ENCODE data around the gene TXNDC5. TPM values are rescaled to one million over a fixed set of nuclear protein-coding genes. Genes with fewer than 3 reads are reported as not detected.

The TXNDC5 gene
- total and polyA plus RNA-seq, 9 of the 15 experiments (the other 6 are each of a cell fraction or from before 2014, with no cell fraction given) = 33.9 to 156 (median 137) TPM

DNA sequence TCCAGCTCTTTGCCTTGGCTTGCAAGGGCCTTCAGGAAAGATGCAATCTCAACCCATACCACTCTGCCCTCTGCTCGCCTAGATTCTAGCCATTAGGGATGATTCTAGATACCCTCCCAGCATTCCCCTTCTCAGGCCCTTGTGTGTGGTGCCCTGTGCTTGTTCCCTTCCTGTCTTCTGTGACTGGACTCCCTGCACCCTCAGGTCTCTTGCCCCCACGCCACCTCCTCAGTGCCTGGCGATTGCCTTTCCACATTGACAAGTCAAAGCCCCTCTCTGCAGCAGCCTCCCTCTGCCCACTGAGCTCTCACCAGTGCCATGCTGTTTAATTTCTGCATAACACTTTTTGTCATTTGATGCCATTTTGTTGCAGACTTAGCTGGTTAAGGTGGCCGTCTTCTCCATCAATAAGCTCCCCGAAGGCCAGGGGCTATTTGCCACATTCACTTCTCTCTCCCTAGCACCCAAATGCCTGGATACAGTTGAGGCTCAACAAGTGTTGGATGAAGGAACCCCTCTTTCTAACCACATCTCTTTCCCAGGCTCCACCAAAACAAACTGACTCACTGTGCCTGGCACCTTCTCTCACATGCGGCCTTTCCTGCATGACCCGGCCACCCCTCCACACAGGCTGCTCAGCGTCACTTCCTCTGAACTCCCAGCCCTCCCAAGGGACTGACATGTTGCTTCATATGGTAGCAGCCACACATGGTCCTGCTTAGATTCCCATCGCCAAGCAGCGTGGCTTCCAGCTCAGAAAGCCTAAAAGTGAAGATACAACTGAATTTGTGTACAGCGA is 4.6 kb upstream of the TXNDC5 start:
- Histone ChIP-seq H3K36me3 (ENCODE audit: control insufficient read depth, insufficient read depth, low read length) (no peaks in the 10 kb centered on the region), H3K9ac (ENCODE audit: insufficient read depth in 1 of 2, low read depth in 2 of 2, low read length in 2 of 2) (peak overlapping the region in 1 of 2 experiments; percentile 29; a peak in 1 of 4 replicates), H4K20me1 (replicated peaks; ENCODE audit: control insufficient read depth, insufficient read depth, low read length) (no peaks in the 10 kb centered on the region), H3K27ac (ENCODE audit: extremely low read depth, low read depth, low read length) (no peak overlapping the region), H3K4me1 (replicated peaks in 1 of 2; ENCODE audit: control insufficient read depth in 2 of 2, insufficient read depth in 2 of 2, low read length in 2 of 2) (peaks cover 17 to 44% of the 10 kb centered on the region in 2 experiments), H2AFZ (ENCODE audit: low read depth, low read length) (no peak overlapping the region), H3K4me2 (ENCODE audit: insufficient read depth, low read length) (no peak overlapping the region), H3K9me1 (ENCODE audit: control insufficient read depth, insufficient read depth, low read length) (no peaks in the 10 kb centered on the region), H3K9me3 (replicated peaks; ENCODE audit: control insufficient read depth, insufficient read depth, low read depth, low read length) (no peaks in the 10 kb centered on the region), H3K79me2 (ENCODE audit: control insufficient read depth, insufficient read depth, low read length) (0 out of 3 replicates have a peak, but pooled peaks cover 2% of the 10 kb centered on the region), H3K27me3 (ENCODE audit: control insufficient read depth in 2 of 2, insufficient read depth in 2 of 2, low read length in 2 of 2) (peaks cover 21 to 53% of the 10 kb centered on the region in 2 experiments), H3K4me3 (no peak overlapping the region)
- in situ Hi-C loops (cut with MboI) = no loop called here
- POLR2A ChIA-PET = interaction anchor here (0.6 to 1.1 kb wide), 2 partner anchors 15 kb away, joined by 3 read pairs; no protein-coding TSS in a partner anchor
- DNase-seq (ENCODE audit: extremely low read depth in 1 of 4, low spot score in 3 of 4) (no peak), FAIRE-seq (no peak), ATAC-seq (no peak)
- CTCF ChIA-PET (ENCODE audit: low intra/inter-chr PET ratio) = no interaction called here
- 42% methylated on average over 11 of the region's 11 CpGs for WGBS (ENCODE audit: insufficient coverage, low coverage, missing lambda C conversion rate)
- no TSS peak for BruUV-seq (replicated peaks)
- intact Hi-C loops (cut with micrococcal nuclease) = loop anchor here (5.0 kb wide), 2 partner anchors 62 to 147 kb away; partner anchors contain the start of gene BLOC1S5
- TF ChIP-seq, protein P1, sequence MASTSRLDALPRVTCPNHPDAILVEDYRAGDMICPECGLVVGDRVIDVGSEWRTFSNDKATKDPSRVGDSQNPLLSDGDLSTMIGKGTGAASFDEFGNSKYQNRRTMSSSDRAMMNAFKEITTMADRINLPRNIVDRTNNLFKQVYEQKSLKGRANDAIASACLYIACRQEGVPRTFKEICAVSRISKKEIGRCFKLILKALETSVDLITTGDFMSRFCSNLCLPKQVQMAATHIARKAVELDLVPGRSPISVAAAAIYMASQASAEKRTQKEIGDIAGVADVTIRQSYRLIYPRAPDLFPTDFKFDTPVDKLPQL (IDR thresholded peaks at IDR 0.05; ENCODE audit: extremely low read depth, insufficient read length) = no peak
- TF ChIP-seq L3MBTL2 (IDR thresholded peaks at IDR 0.05) (0 out of 2 replicates have a peak, but pooled peaks have one; percentile 16), ZFP1 (CRISPR knock-in tag; IDR thresholded peaks at IDR 0.05) (no peak), GABPA (tag; conservative IDR thresholded peaks at IDR 0.05; ENCODE audit: low read depth) (peak; percentile 66), CEBPG (CRISPR knock-in tag; IDR thresholded peaks at IDR 0.05) (no peak), CEBPG (tag; conservative IDR thresholded peaks at IDR 0.05 in 1 of 2, IDR thresholded peaks at IDR 0.05 in 1 of 2) (peak in 1 of 2 experiments; percentile 35; a peak in 1 of 4 replicates)
- TF ChIP-seq, protein P2, sequence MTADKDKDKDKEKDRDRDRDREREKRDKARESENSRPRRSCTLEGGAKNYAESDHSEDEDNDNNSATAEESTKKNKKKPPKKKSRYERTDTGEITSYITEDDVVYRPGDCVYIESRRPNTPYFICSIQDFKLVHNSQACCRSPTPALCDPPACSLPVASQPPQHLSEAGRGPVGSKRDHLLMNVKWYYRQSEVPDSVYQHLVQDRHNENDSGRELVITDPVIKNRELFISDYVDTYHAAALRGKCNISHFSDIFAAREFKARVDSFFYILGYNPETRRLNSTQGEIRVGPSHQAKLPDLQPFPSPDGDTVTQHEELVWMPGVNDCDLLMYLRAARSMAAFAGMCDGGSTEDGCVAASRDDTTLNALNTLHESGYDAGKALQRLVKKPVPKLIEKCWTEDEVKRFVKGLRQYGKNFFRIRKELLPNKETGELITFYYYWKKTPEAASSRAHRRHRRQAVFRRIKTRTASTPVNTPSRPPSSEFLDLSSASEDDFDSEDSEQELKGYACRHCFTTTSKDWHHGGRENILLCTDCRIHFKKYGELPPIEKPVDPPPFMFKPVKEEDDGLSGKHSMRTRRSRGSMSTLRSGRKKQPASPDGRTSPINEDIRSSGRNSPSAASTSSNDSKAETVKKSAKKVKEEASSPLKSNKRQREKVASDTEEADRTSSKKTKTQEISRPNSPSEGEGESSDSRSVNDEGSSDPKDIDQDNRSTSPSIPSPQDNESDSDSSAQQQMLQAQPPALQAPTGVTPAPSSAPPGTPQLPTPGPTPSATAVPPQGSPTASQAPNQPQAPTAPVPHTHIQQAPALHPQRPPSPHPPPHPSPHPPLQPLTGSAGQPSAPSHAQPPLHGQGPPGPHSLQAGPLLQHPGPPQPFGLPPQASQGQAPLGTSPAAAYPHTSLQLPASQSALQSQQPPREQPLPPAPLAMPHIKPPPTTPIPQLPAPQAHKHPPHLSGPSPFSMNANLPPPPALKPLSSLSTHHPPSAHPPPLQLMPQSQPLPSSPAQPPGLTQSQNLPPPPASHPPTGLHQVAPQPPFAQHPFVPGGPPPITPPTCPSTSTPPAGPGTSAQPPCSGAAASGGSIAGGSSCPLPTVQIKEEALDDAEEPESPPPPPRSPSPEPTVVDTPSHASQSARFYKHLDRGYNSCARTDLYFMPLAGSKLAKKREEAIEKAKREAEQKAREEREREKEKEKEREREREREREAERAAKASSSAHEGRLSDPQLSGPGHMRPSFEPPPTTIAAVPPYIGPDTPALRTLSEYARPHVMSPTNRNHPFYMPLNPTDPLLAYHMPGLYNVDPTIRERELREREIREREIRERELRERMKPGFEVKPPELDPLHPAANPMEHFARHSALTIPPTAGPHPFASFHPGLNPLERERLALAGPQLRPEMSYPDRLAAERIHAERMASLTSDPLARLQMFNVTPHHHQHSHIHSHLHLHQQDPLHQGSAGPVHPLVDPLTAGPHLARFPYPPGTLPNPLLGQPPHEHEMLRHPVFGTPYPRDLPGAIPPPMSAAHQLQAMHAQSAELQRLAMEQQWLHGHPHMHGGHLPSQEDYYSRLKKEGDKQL (CRISPR knock-in tag; IDR thresholded peaks at IDR 0.05; ENCODE audit: borderline replicate concordance) = no peak
- TF ChIP-seq, protein P3, sequence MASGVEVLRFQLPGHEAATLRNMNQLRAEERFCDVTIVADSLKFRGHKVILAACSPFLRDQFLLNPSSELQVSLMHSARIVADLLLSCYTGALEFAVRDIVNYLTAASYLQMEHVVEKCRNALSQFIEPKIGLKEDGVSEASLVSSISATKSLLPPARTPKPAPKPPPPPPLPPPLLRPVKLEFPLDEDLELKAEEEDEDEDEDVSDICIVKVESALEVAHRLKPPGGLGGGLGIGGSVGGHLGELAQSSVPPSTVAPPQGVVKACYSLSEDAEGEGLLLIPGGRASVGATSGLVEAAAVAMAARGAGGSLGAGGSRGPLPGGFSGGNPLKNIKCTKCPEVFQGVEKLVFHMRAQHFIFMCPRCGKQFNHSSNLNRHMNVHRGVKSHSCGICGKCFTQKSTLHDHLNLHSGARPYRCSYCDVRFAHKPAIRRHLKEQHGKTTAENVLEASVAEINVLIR (CRISPR knock-in tag; IDR thresholded peaks at IDR 0.05) = peak; percentile 49; the same call in 1 of the 2 replicates
